ENCODE data around the gene CYTH2.

The CYTH2 gene

DNA sequence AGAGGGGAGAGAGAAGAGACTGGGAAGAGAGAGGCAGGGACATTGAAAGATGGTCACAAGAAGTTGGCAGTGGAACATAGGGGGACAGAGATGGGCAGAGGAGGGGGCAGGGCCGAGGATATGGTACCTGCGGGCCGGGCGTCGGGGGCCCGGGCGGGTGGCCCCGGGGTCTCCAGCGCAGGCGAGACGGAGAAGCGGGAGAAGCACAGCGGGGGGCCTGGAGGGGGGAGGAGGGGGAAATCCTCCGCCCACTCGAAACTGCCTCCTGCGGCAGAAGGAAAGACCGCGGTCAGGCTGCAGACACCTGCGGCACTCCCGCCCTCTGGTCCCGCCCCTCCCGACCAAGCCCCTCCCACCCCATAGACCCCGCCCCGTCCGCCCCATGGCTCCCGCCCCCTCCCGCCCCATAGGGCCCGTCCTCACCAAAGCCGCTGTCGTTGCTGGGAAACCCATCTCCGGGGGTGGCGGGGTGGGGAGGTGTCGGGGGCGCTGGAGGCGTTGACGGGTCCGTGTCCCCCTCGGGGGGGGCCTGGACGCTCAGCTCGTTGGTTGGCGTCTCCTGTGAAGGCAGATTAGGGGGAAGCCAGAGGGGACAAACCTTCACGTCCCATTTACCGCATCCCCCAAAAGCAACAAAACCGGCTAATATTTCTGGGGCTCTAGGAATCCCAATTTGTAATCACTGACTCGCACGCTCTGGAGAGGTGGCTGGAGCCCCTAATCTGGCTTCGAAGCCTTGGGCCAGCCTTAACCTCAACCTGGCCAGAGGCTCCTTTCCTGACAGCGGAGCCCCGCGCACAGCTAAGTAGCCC is 22.0 kb downstream of the CYTH2 start (continued):
- TF ChIP-seq, protein P1, sequence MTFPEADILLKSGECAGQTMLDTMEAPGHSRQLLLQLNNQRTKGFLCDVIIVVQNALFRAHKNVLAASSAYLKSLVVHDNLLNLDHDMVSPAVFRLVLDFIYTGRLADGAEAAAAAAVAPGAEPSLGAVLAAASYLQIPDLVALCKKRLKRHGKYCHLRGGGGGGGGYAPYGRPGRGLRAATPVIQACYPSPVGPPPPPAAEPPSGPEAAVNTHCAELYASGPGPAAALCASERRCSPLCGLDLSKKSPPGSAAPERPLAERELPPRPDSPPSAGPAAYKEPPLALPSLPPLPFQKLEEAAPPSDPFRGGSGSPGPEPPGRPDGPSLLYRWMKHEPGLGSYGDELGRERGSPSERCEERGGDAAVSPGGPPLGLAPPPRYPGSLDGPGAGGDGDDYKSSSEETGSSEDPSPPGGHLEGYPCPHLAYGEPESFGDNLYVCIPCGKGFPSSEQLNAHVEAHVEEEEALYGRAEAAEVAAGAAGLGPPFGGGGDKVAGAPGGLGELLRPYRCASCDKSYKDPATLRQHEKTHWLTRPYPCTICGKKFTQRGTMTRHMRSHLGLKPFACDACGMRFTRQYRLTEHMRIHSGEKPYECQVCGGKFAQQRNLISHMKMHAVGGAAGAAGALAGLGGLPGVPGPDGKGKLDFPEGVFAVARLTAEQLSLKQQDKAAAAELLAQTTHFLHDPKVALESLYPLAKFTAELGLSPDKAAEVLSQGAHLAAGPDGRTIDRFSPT (tag by site-specific recombination; IDR thresholded peaks at IDR 0.05), result peak; percentile 11; the same call in 1 of the 2 replicates
- no peak for TF ChIP-seq ZNF2 (tag by site-specific recombination; IDR thresholded peaks at IDR 0.05)
- TF ChIP-seq ZNF571 (tag by site-specific recombination; IDR thresholded peaks at IDR 0.05), result no peak
- TF ChIP-seq ZNF394 (tag by site-specific recombination; IDR thresholded peaks at IDR 0.05; ENCODE audit: borderline replicate concordance), result peak; percentile 56; the same call in 1 of the 2 replicates
- no peak for TF ChIP-seq ZNF24 (tag by site-specific recombination; IDR thresholded peaks at IDR 0.05)
- TF ChIP-seq ZNF610 (tag by site-specific recombination; IDR thresholded peaks at IDR 0.05; ENCODE audit: borderline replicate concordance), result no peak
- TF ChIP-seq OVOL3 (tag by site-specific recombination; IDR thresholded peaks at IDR 0.05), result no peak
- TF ChIP-seq REPIN1 (tag by site-specific recombination; IDR thresholded peaks at IDR 0.05; ENCODE audit: low read depth), result no peak
- no peak for TF ChIP-seq ZNF404 (tag by site-specific recombination; IDR thresholded peaks at IDR 0.05)
- no peak for TF ChIP-seq HOXA7 (CRISPR knock-in tag; IDR thresholded peaks at IDR 0.05; ENCODE audit: borderline replicate concordance)
- TF ChIP-seq ZNF830 (tag by site-specific recombination; IDR thresholded peaks at IDR 0.05; ENCODE audit: low read depth), result no peak
- no peak for TF ChIP-seq ZNF175 (tag by site-specific recombination; IDR thresholded peaks at IDR 0.05)
- TF ChIP-seq ZNF132 (tag by site-specific recombination; IDR thresholded peaks at IDR 0.05; ENCODE audit: borderline replicate concordance), result no peak
- no peak for TF ChIP-seq ZNF239 (tag by site-specific recombination; IDR thresholded peaks at IDR 0.05)
- peak; percentile 66; the same call in 1 of the 2 replicates for TF ChIP-seq SP3 (tag by site-specific recombination; IDR thresholded peaks at IDR 0.05)
- no peak for TF ChIP-seq ZNF701 (tag by site-specific recombination; IDR thresholded peaks at IDR 0.05)
- no peak for TF ChIP-seq ZNF549 (tag by site-specific recombination; IDR thresholded peaks at IDR 0.05)
- no peak for TF ChIP-seq ZBTB7A (tag by site-specific recombination; IDR thresholded peaks at IDR 0.05; ENCODE audit: low read depth)
- peak; percentile 81 for TF ChIP-seq GLIS2 (tag by site-specific recombination; IDR thresholded peaks at IDR 0.05)
- no peak for TF ChIP-seq ZNF654 (tag by site-specific recombination; IDR thresholded peaks at IDR 0.05; ENCODE audit: low read depth)
- no peak for TF ChIP-seq ZNF391 (tag by site-specific recombination; IDR thresholded peaks at IDR 0.05; ENCODE audit: borderline replicate concordance, low read depth)
- TF ChIP-seq, protein P2, sequence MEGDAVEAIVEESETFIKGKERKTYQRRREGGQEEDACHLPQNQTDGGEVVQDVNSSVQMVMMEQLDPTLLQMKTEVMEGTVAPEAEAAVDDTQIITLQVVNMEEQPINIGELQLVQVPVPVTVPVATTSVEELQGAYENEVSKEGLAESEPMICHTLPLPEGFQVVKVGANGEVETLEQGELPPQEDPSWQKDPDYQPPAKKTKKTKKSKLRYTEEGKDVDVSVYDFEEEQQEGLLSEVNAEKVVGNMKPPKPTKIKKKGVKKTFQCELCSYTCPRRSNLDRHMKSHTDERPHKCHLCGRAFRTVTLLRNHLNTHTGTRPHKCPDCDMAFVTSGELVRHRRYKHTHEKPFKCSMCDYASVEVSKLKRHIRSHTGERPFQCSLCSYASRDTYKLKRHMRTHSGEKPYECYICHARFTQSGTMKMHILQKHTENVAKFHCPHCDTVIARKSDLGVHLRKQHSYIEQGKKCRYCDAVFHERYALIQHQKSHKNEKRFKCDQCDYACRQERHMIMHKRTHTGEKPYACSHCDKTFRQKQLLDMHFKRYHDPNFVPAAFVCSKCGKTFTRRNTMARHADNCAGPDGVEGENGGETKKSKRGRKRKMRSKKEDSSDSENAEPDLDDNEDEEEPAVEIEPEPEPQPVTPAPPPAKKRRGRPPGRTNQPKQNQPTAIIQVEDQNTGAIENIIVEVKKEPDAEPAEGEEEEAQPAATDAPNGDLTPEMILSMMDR (tag by site-specific recombination; IDR thresholded peaks at IDR 0.05), result no peak
- TF ChIP-seq, protein P3, sequence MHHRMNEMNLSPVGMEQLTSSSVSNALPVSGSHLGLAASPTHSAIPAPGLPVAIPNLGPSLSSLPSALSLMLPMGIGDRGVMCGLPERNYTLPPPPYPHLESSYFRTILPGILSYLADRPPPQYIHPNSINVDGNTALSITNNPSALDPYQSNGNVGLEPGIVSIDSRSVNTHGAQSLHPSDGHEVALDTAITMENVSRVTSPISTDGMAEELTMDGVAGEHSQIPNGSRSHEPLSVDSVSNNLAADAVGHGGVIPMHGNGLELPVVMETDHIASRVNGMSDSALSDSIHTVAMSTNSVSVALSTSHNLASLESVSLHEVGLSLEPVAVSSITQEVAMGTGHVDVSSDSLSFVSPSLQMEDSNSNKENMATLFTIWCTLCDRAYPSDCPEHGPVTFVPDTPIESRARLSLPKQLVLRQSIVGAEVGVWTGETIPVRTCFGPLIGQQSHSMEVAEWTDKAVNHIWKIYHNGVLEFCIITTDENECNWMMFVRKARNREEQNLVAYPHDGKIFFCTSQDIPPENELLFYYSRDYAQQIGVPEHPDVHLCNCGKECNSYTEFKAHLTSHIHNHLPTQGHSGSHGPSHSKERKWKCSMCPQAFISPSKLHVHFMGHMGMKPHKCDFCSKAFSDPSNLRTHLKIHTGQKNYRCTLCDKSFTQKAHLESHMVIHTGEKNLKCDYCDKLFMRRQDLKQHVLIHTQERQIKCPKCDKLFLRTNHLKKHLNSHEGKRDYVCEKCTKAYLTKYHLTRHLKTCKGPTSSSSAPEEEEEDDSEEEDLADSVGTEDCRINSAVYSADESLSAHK (tag by site-specific recombination; IDR thresholded peaks at IDR 0.05), result peak; percentile 81

Data from HEK293 (cell line).